Measurements from ENCODE around the gene NADK. TPM values are rescaled to one million over a fixed set of nuclear protein-coding genes. Genes with fewer than 3 reads are reported as not detected.

The NADK gene
- total and polyA plus RNA-seq, 3 experiments from 2014 or later, result 29.9 to 77.0 (median 75.4) TPM

Other genes with a start within 250 kb of the NADK start
- gene TMEM240, start 237.8 kb downstream of the NADK start, total RNA-seq, result under 1 TPM; 0.33 to 0.59 TPM
- gene TMEM240, start 237.8 kb downstream of the NADK start, polyA plus RNA-seq, result not detected
- 100 to 1,000 TPM; 123 to 128 TPM for gene SSU72, start 203.6 kb downstream of the NADK start, total RNA-seq
- 231 TPM for gene SSU72, start 203.6 kb downstream of the NADK start, polyA plus RNA-seq
- gene FNDC10, start 178.3 kb downstream of the NADK start, total RNA-seq, result 1 to 10 TPM; 2.9 to 3.1 TPM
- 1.1 TPM for gene FNDC10, start 178.3 kb downstream of the NADK start, polyA plus RNA-seq
- 10 to 100 TPM; 45.7 to 46.6 TPM for gene MIB2, start 163.0 kb downstream of the NADK start, total RNA-seq
- 40.4 TPM for gene MIB2, start 163.0 kb downstream of the NADK start, polyA plus RNA-seq
- gene MMP23B, start 146.3 kb downstream of the NADK start, total RNA-seq, result 1 to 10 TPM; 2.1 to 2.9 TPM
- gene MMP23B, start 146.3 kb downstream of the NADK start, polyA plus RNA-seq, result 3.4 TPM
- 10 to 100 TPM; 42.2 to 45.6 TPM for gene CDK11B, start 119.5 kb downstream of the NADK start, total RNA-seq
- 18.3 TPM for gene CDK11B, start 119.5 kb downstream of the NADK start, polyA plus RNA-seq
- gene SLC35E2B, start 85.7 kb downstream of the NADK start, total RNA-seq, result 10 to 100 TPM; 29.7 to 29.9 TPM
- gene SLC35E2B, start 85.7 kb downstream of the NADK start, polyA plus RNA-seq, result 47.5 TPM
- 10 to 100 TPM; 68.8 to 70.7 TPM for gene CDK11A, start 54.1 kb downstream of the NADK start, total RNA-seq
- gene CDK11A, start 54.1 kb downstream of the NADK start, polyA plus RNA-seq, result 18.4 TPM
- gene GNB1, start 112.6 kb upstream of the NADK start, total RNA-seq, result 100 to 1,000 TPM; 436 to 470 TPM
- gene GNB1, start 112.6 kb upstream of the NADK start, polyA plus RNA-seq, result 114 TPM
- under 1 TPM; 0.46 to 0.78 TPM for gene CALML6, start 136.8 kb upstream of the NADK start, total RNA-seq
- not detected for gene CALML6, start 136.8 kb upstream of the NADK start, polyA plus RNA-seq
- gene TMEM52, start 140.8 kb upstream of the NADK start, total RNA-seq, result 1 to 10 TPM in 1 of 2 experiments, under 1 TPM in 1; 0.94 to 1.4 TPM
- gene TMEM52, start 140.8 kb upstream of the NADK start, polyA plus RNA-seq, result 0.32 TPM
- gene CFAP74, start 225.3 kb upstream of the NADK start, total RNA-seq, result not detected
- not detected for gene CFAP74, start 225.3 kb upstream of the NADK start, polyA plus RNA-seq
- not detected for gene GABRD, start 240.9 kb upstream of the NADK start, total RNA-seq
- not detected for gene GABRD, start 240.9 kb upstream of the NADK start, polyA plus RNA-seq

Data from CD8-positive, alpha-beta memory T cell (primary cell).